Measurements from ENCODE around the gene GGT5.
"Not testable (repeated sequence)": the region's sequence is repeated elsewhere in the genome, so short reads cannot be mapped to it uniquely, and the experiment has no call there.

The GGT5 gene

GRCh38 chr22:24285245-24285644, 40.4 kb upstream of the GGT5 start:
- H3K27ac Mint-ChIP-seq = peak overlapping the region; percentile 86
- peaks cover 71% of the 10 kb centered on the region for H3K4me1 Mint-ChIP-seq
- H3K36me3 Mint-ChIP-seq (ENCODE audit: low read depth) = peaks cover 38% of the 10 kb centered on the region
- no peak for DNase-seq
- peaks cover 5% of the 10 kb centered on the region for H3K9me3 Mint-ChIP-seq
- no peaks in the 10 kb centered on the region for H3K27me3 Mint-ChIP-seq (ENCODE audit: low read depth, poor library complexity)
- H3K4me3 Mint-ChIP-seq = no peak overlapping the region
- TF ChIP-seq CTCF (IDR thresholded peaks at IDR 0.05) = no peak

GRCh38 chr22:24284747-24285203, 39.9 kb upstream of the GGT5 start:
- no peak for TF ChIP-seq CTCF (IDR thresholded peaks at IDR 0.05)
- H3K27me3 Mint-ChIP-seq (ENCODE audit: low read depth, poor library complexity) = no peaks in the 10 kb centered on the region
- peaks cover 38% of the 10 kb centered on the region for H3K36me3 Mint-ChIP-seq (ENCODE audit: low read depth)
- peaks cover 69% of the 10 kb centered on the region for H3K4me1 Mint-ChIP-seq
- peak overlapping the region; percentile 86 for H3K27ac Mint-ChIP-seq
- no peak overlapping the region for H3K4me3 Mint-ChIP-seq
- H3K9me3 Mint-ChIP-seq = peaks cover 5% of the 10 kb centered on the region
- no peak for DNase-seq

- peaks cover 39% of the 10 kb centered on the region for H3K36me3 Mint-ChIP-seq (ENCODE audit: low read depth)
- H3K27ac Mint-ChIP-seq = no peak overlapping the region
- H3K27me3 Mint-ChIP-seq (ENCODE audit: low read depth, poor library complexity) = no peaks in the 10 kb centered on the region
- peaks cover 5% of the 10 kb centered on the region for H3K9me3 Mint-ChIP-seq
- H3K4me3 Mint-ChIP-seq = no peak overlapping the region
- TF ChIP-seq CTCF (IDR thresholded peaks at IDR 0.05) = no peak
- DNase-seq = no peak
- H3K4me1 Mint-ChIP-seq = peaks cover 52% of the 10 kb centered on the region
Observed at GRCh38 chr22:24282401-24282800, 37.5 kb upstream of the GGT5 start.

DNA sequence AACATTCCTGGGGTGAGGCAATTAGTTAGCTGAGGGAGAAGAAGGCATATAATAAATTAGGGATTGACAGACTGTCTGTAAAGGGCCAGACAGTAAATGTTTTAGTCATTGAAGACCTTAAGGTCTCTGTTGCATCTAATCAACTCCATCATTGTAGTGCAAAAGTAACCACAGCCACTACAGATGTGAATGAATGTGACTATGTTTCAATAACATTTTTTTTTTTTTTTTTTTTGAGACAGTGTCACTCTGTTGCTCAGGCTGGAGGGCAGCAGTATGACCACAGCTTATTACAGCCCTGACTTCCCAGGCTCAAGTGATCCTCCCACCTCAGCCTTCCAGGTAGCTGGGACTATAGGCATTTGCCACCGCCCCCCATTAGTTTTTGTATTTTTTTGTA, 35.5 kb upstream of the GGT5 start:
- not testable (repeated sequence) for H3K4me3 Mint-ChIP-seq; H3K27me3 Mint-ChIP-seq (ENCODE audit: low read depth, poor library complexity); DNase-seq; H3K27ac Mint-ChIP-seq; H3K9me3 Mint-ChIP-seq
- H3K36me3 Mint-ChIP-seq (ENCODE audit: low read depth) = peaks cover 50% of the 10 kb centered on the region
- H3K4me1 Mint-ChIP-seq = peaks cover 35% of the 10 kb centered on the region

- Mint-ChIP-seq H3K4me3 (peak overlapping the region; percentile 43), H3K4me1 (peaks cover 48% of the 10 kb centered on the region), H3K27ac (peak overlapping the region; percentile 25), H3K36me3 (ENCODE audit: low read depth) (peaks cover 16% of the 10 kb centered on the region)
- DNase-seq; H3K27me3 Mint-ChIP-seq (ENCODE audit: low read depth, poor library complexity); H3K9me3 Mint-ChIP-seq: not testable (repeated sequence)
Observed at GRCh38 chr22:24274696-24275405, 30.0 kb upstream of the GGT5 start.

DNA sequence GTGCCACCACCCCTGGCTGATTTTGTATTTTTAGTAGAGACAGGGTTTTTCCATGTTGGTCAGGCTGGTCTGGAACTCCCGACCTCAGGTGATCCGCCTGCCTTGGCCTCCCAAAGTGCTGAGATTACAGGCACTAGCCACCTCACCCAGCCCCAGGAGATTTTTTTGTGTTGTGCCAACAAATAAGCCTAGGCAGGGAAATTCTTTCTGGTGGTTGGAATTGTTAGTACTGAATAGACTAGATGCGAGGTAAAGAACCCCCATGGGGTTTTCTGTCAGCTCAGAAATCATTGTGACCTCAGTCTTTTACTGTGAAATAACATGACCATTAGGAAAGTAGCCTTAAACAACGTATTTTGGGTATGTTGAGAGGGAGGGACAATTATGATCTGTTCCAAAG, 29.0 kb upstream of the GGT5 start:
- not testable (repeated sequence) for H3K4me3 Mint-ChIP-seq, H3K9me3 Mint-ChIP-seq

GRCh38 chr22:24273031-24273430, 28.1 kb upstream of the GGT5 start:
- DNase-seq; H3K27me3 Mint-ChIP-seq (ENCODE audit: low read depth, poor library complexity); H3K9me3 Mint-ChIP-seq; H3K27ac Mint-ChIP-seq: not testable (repeated sequence)
- H3K4me3 Mint-ChIP-seq = peak overlapping the region; percentile 64
- peaks cover 59% of the 10 kb centered on the region for H3K4me1 Mint-ChIP-seq
- peaks cover 16% of the 10 kb centered on the region for H3K36me3 Mint-ChIP-seq (ENCODE audit: low read depth)

More for the DNA sequence above, 29.0 kb upstream of the GGT5 start:
- not testable (repeated sequence) for H3K27me3 Mint-ChIP-seq (ENCODE audit: low read depth, poor library complexity); DNase-seq; H3K27ac Mint-ChIP-seq
- H3K36me3 Mint-ChIP-seq (ENCODE audit: low read depth) = peaks cover 16% of the 10 kb centered on the region
- H3K4me1 Mint-ChIP-seq = peaks cover 52% of the 10 kb centered on the region

- peaks cover 5% of the 10 kb centered on the region for H3K36me3 Mint-ChIP-seq (ENCODE audit: low read depth)
- peak overlapping the region; percentile 92 for H3K4me3 Mint-ChIP-seq
- H3K27me3 Mint-ChIP-seq (ENCODE audit: low read depth, poor library complexity) = no peaks in the 10 kb centered on the region
- H3K27ac Mint-ChIP-seq = peak overlapping the region; percentile 92
- no peak for TF ChIP-seq CTCF (IDR thresholded peaks at IDR 0.05)
- no peaks in the 10 kb centered on the region for H3K9me3 Mint-ChIP-seq
- peaks cover 59% of the 10 kb centered on the region for H3K4me1 Mint-ChIP-seq
- DNase-seq = no peak
Observed at GRCh38 chr22:24271386-24271854, 26.5 kb upstream of the GGT5 start.
